Astrocyte (in vitro differentiated cells and primary cell): ENCODE results near the gene SIRT3. TPM values are rescaled to one million over a fixed set of nuclear protein-coding genes. Genes with fewer than 3 reads are reported as not detected.
"Not testable (repeated sequence)": the region's sequence is repeated elsewhere in the genome, so short reads cannot be mapped to it uniquely, and the experiment has no call there.

Source experiments
- DNase-seq: peaks from one replicate; pipeline ENCODE4 v3.0.0-alpha.2; 2010; ENCODE audit warnings: low read depth
- FAIRE-seq: peaks from 2 replicates; lab custom pipeline; 2011; peaks lifted over from hg19 to GRCh38; lab: Jason Lieb, UNC
- H2AFZ ChIP-seq: 2 replicates; pipeline ENCODE4 v1.6.0; 2012; ENCODE audit warnings: low read depth, low read length, inconsistent platforms
- H3K27ac ChIP-seq: 2 replicates; pipeline ENCODE4 v1.5.1; 2011; ENCODE audit warnings: low read depth, low read length, inconsistent platforms
- H3K27me3 ChIP-seq: 2 replicates; pipeline ENCODE4 v1.6.0; 2011; ENCODE audit warnings: low read length, inconsistent platforms; ENCODE audit not compliant: insufficient read depth
- H3K36me3 ChIP-seq: 2 replicates; pipeline ENCODE4 v1.5.1; 2011; ENCODE audit warnings: low read length, inconsistent platforms; ENCODE audit not compliant: insufficient read depth
- H3K4me1 ChIP-seq: 2 replicates; pipeline ENCODE4 v1.5.1; 2011; ENCODE audit warnings: low read length, inconsistent platforms; ENCODE audit not compliant: insufficient read depth
- H3K4me2 ChIP-seq: 2 replicates; pipeline ENCODE4 v1.6.0; 2012; ENCODE audit warnings: low read length, inconsistent platforms
- H3K4me3 ChIP-seq: 2 replicates; pipeline ENCODE4 v1.5.1; 2011; ENCODE audit warnings: low read depth, mild to moderate bottlenecking, low read length, inconsistent platforms; ENCODE audit not compliant: insufficient read depth
- H3K79me2 ChIP-seq: 2 replicates; pipeline ENCODE4 v1.6.0; 2012; ENCODE audit warnings: mild to moderate bottlenecking, low read length, inconsistent platforms; ENCODE audit not compliant: insufficient read depth
- H3K9ac ChIP-seq: 2 replicates; pipeline ENCODE4 v1.6.0; 2012; ENCODE audit warnings: mild to moderate bottlenecking, low read length, inconsistent platforms
- H3K9me3 ChIP-seq: 2 replicates; pipeline ENCODE4 v1.5.1; 2012; ENCODE audit warnings: low read depth, mild to moderate bottlenecking, low read length, inconsistent platforms; ENCODE audit not compliant: insufficient read depth
- H4K20me1 ChIP-seq: 2 replicates; pipeline ENCODE4 v1.6.0; 2012; ENCODE audit warnings: low read length, inconsistent platforms; ENCODE audit not compliant: insufficient read depth
- H3K27ac Mint-ChIP-seq: one replicate; pipeline ENCODE4 v1.8.0; 2021; ENCODE audit warnings: mild to moderate bottlenecking, mixed read lengths; ENCODE audit not compliant: unreplicated experiment
- H3K27me3 Mint-ChIP-seq: one replicate; pipeline ENCODE4 v1.8.0; 2021; ENCODE audit warnings: low read depth, mixed read lengths; ENCODE audit not compliant: unreplicated experiment
- H3K36me3 Mint-ChIP-seq: one replicate; pipeline ENCODE4 v1.8.0; 2021; ENCODE audit warnings: low read depth, mixed read lengths; ENCODE audit not compliant: unreplicated experiment
- H3K4me1 Mint-ChIP-seq: one replicate; pipeline ENCODE4 v1.8.0; 2021; ENCODE audit warnings: low read depth, mixed read lengths; ENCODE audit not compliant: unreplicated experiment
- H3K4me3 Mint-ChIP-seq: one replicate; pipeline ENCODE4 v1.8.0; 2021; ENCODE audit warnings: mild to moderate bottlenecking, moderate library complexity, mixed read lengths; ENCODE audit not compliant: unreplicated experiment
- H3K9me3 Mint-ChIP-seq: one replicate; pipeline ENCODE4 v1.8.0; 2021; ENCODE audit warnings: mild to moderate bottlenecking, mixed read lengths; ENCODE audit not compliant: unreplicated experiment
- total RNA-seq: library from RNA; stranded (reverse); gene quantifications from 2 replicates; pipeline ENCODE4 v1.2.1, GENCODE V29; 2021
- TF ChIP-seq, protein P1 (sequence below): IDR thresholded peaks from 2 replicates; pipeline ENCODE4 v1.5.1; 2011; ENCODE audit warnings: low read depth, mild to moderate bottlenecking, inconsistent platforms, low read length, moderate library complexity; ENCODE audit not compliant: insufficient read depth

The SIRT3 gene
- total RNA-seq, 1 donor from 2014 or later: 10.9 TPM

DNA sequence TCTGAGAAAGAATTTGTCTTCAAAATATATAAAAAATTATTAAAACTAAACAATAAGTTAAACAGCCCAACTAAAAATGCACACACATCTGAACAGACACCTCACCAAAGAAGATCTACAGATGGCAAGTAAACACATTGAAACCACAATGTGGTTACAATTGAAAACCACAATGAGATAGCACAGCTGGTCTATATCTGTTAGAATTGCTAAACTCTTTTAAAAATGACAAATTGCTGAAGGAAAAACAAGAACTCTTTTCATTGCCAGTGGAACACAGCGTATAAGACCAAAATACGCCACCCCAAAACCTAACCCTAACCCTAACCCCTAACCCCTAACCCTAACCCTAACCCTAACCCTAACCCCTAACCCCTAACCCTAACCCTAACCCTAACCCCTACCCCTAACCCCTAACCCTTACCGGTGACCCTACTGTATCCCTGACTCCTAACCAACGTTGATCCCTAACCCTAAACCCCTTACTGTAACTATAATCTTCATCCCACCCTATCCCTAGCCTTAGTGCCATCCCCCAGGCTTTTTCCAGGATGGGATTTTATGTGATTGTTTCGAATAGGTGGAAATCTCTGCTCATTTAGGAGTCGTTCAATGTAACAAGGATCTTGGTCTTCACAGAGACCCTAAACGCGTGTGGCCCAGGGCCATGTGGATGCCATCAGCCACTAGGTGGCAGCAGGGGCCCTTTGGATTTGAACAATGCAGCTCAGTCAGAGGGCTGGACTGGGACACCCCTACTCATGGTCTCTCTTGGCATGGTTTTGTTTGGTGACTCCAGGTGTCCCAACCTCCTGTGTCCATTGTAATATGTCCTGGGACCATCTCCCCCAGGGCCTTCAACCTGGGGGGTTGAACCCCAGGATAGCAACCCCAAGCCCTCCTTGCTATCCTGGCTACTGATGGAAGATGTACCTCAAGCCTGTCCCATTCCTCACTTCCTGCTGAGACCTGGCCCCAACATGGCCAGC is 44.4 kb downstream of the SIRT3 start:
- H3K79me2 ChIP-seq, H2AFZ ChIP-seq, H3K9ac ChIP-seq, H3K4me1 ChIP-seq, H3K27me3 ChIP-seq, H3K9me3 Mint-ChIP-seq, H3K36me3 ChIP-seq, H4K20me1 ChIP-seq, H3K27me3 Mint-ChIP-seq, H3K4me3 Mint-ChIP-seq, H3K4me3 ChIP-seq, H3K4me2 ChIP-seq, DNase-seq, H3K4me1 Mint-ChIP-seq, H3K36me3 Mint-ChIP-seq, H3K9me3 ChIP-seq, H3K27ac ChIP-seq: not testable (repeated sequence)
- TF ChIP-seq, protein P1, sequence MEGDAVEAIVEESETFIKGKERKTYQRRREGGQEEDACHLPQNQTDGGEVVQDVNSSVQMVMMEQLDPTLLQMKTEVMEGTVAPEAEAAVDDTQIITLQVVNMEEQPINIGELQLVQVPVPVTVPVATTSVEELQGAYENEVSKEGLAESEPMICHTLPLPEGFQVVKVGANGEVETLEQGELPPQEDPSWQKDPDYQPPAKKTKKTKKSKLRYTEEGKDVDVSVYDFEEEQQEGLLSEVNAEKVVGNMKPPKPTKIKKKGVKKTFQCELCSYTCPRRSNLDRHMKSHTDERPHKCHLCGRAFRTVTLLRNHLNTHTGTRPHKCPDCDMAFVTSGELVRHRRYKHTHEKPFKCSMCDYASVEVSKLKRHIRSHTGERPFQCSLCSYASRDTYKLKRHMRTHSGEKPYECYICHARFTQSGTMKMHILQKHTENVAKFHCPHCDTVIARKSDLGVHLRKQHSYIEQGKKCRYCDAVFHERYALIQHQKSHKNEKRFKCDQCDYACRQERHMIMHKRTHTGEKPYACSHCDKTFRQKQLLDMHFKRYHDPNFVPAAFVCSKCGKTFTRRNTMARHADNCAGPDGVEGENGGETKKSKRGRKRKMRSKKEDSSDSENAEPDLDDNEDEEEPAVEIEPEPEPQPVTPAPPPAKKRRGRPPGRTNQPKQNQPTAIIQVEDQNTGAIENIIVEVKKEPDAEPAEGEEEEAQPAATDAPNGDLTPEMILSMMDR: peak; percentile 12
- peak overlapping the region; percentile 58 for H3K27ac Mint-ChIP-seq
- FAIRE-seq: peak; percentile 89

DNA sequence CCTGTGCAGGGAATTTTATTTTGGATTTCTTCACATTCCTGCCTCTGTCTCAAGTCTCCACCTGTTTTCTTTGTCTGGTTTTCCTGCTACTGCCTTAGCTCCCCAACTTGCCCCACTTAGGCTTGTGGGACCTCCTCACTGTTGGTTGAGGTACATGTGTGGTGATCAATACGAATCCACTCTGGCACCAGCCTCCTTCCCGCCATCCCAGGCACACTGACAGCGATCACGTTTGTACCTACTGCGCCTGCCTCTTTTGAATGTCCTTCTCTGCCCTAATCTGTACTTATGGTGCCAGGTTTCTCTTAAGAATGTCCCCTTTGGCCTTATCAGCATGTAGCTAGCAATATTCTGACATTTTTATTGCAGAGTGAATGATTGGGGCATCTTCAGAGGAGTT is 45.6 kb downstream of the SIRT3 start:
- DNase-seq, FAIRE-seq, H3K4me1 Mint-ChIP-seq, H3K27ac ChIP-seq, H3K36me3 Mint-ChIP-seq, H3K9ac ChIP-seq, H3K27me3 ChIP-seq, H3K27ac Mint-ChIP-seq, H3K79me2 ChIP-seq, H3K4me3 ChIP-seq, H3K9me3 ChIP-seq, H3K4me1 ChIP-seq, H3K9me3 Mint-ChIP-seq, H4K20me1 ChIP-seq, H3K4me2 ChIP-seq, H3K36me3 ChIP-seq, H2AFZ ChIP-seq, H3K27me3 Mint-ChIP-seq: not testable (repeated sequence)
- peak overlapping the region; percentile 25 for H3K4me3 Mint-ChIP-seq

DNA sequence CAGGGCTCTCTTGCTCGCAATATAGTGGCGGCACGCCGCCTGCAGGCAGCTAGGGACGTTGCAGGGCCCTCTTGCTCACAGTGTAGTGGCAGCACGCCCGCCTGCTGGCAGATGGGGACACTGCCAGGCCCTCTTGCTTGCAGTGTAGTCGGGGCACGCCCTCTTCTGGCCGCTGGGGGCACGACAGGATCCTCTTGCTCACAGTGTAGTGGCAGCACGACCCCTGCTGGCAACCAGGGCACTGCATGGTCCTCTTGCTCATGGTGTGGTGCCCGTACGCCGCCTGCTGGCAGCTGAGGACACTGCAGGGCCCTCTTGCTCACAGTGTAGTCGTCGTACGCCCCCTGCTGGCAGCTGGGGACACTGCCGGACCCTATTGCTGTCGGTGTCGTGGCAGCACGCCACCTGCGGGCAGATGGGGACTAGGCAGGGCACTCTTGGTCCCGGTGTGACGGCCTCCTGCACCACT is 46.3 kb downstream of the SIRT3 start:
- H3K27me3 Mint-ChIP-seq, H3K4me3 ChIP-seq, FAIRE-seq, H3K4me1 ChIP-seq, H3K36me3 ChIP-seq, H2AFZ ChIP-seq, H3K27me3 ChIP-seq, H3K4me2 ChIP-seq, H3K9me3 ChIP-seq, H4K20me1 ChIP-seq, H3K27ac ChIP-seq, H3K9ac ChIP-seq, H3K4me1 Mint-ChIP-seq, H3K27ac Mint-ChIP-seq, H3K4me3 Mint-ChIP-seq, H3K9me3 Mint-ChIP-seq, DNase-seq, H3K36me3 Mint-ChIP-seq, H3K79me2 ChIP-seq: not testable (repeated sequence)

DNA sequence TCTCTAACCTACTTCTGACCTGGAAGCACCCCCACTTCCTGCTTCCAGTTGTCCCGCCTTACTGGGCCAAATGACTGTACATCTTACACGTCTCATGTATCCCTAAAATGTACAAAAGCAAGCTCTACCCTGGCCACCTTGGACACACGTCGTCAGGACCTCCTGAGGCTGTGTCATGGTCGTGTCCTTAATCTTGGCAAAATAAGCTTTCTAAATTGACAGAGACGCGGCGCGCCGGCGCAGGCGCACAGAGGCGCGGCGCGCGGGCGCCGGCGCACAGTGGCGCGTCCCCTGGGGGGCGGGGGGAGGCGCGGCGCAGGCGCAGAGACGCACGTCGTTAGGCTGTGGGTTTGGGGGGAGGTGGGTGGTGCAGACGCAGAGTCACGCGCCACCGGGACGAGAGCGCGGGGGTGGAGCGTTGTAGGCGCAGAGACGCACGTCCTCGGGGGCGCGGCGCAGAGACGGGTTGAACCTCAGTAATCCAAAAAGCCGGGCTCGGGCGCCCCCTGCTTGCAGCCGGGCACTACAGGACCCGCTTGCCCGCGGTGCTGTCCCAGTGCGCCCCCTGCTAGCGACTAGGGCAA is 46.9 kb downstream of the SIRT3 start:
- FAIRE-seq, H3K4me1 ChIP-seq, H3K4me1 Mint-ChIP-seq, H3K27me3 Mint-ChIP-seq, H3K4me2 ChIP-seq, H3K9ac ChIP-seq, H3K27ac ChIP-seq, H3K9me3 Mint-ChIP-seq, H3K4me3 ChIP-seq, H4K20me1 ChIP-seq, H3K36me3 Mint-ChIP-seq, H3K79me2 ChIP-seq, H3K9me3 ChIP-seq, H3K36me3 ChIP-seq, H2AFZ ChIP-seq, H3K4me3 Mint-ChIP-seq, DNase-seq, H3K27ac Mint-ChIP-seq, H3K27me3 ChIP-seq: not testable (repeated sequence)

DNA sequence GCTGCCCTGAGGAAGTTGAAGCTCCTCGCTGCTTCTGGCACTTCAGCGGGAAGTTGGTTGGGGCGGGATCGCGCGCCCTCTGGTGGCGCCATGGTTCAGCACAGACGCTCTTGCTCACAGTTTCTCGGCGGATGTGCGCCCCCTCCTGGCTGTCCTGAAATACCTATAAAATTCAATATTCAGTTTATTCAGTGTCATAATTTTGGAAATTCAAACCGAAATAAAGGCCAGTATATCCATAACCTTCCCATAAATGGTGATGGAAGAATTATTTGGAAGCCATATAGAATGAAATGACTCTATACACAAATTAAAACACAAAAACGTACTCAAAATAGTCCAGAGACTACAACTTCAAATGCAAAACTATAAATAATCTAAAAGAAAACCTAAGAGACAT is 55.9 kb downstream of the SIRT3 start:
- not testable (repeated sequence) for H3K4me3 Mint-ChIP-seq, H3K9me3 Mint-ChIP-seq, DNase-seq, FAIRE-seq, H3K36me3 Mint-ChIP-seq, H3K4me1 ChIP-seq, H2AFZ ChIP-seq, H3K4me2 ChIP-seq, H3K27ac Mint-ChIP-seq, H3K79me2 ChIP-seq, H4K20me1 ChIP-seq, H3K27me3 Mint-ChIP-seq, H3K4me3 ChIP-seq, H3K9ac ChIP-seq, H3K27me3 ChIP-seq, H3K4me1 Mint-ChIP-seq, H3K36me3 ChIP-seq, H3K27ac ChIP-seq, H3K9me3 ChIP-seq
